OCI-LY3 (cell line): Measurements from ENCODE around the gene APOD.
"Not testable (repeated sequence)": the region's sequence is repeated elsewhere in the genome, so short reads cannot be mapped to it uniquely, and the experiment has no call there.

Experiments used
- H2AFZ ChIP-seq: fragments of 200-600, 300-600 bp; shearing (Covaris generic); 2 replicates; pipeline ENCODE4 v1.6.0; 2014; ENCODE audit warnings: antibody characterized with exemption, low read depth, low read length
- H3K27ac ChIP-seq: fragments of 200-600, 300-600 bp; sonication (generic); 2 replicates; pipeline ENCODE4 v1.5.1; 2014; ENCODE audit warnings: mild to moderate bottlenecking, low read length, moderate library complexity, mixed read lengths
- H3K27me3 ChIP-seq: fragments of 200-600, 300-600 bp; sonication (generic); 2 replicates; pipeline ENCODE4 v1.6.1; 2014; ENCODE audit warnings: low read depth, low read length, mixed read lengths
- H3K36me3 ChIP-seq: fragments of 200-600, 300-600 bp; sonication (generic); replicated peaks from 2 replicates; pipeline ENCODE3; 2014; ENCODE audit warnings: low read depth, low read length, mixed read lengths
- H3K4me1 ChIP-seq: fragments of 300-600, 200-600 bp; sonication (generic); 2 replicates; pipeline ENCODE4 v1.6.1; 2014; ENCODE audit warnings: low read length, mixed read lengths
- H3K4me2 ChIP-seq: fragments of 200-600, 300-600 bp; sonication (generic); 2 replicates; pipeline ENCODE4 v1.6.1; 2014; ENCODE audit warnings: low read length, mixed read lengths
- H3K4me3 ChIP-seq: fragments of 300-600, 200-600 bp; sonication (generic); 2 replicates; pipeline ENCODE4 v1.5.1; 2014; ENCODE audit warnings: antibody characterized with exemption, mild to moderate bottlenecking, low read length, moderate library complexity
- H3K79me2 ChIP-seq: fragments of 300-600, 200-600 bp; shearing (Covaris generic); 2 replicates; pipeline ENCODE4 v1.6.1; 2014; ENCODE audit warnings: mild to moderate bottlenecking, low read length, mixed read lengths
- H3K9ac ChIP-seq: fragments of 300-600, 200-600 bp; shearing (Covaris generic); 2 replicates; pipeline ENCODE4 v1.6.0; 2014; ENCODE audit warnings: mild to moderate bottlenecking, low read length, moderate library complexity
- H3K9me3 ChIP-seq: fragments of 200-600, 300-600 bp; shearing (Covaris generic); 2 replicates; pipeline ENCODE4 v1.6.1; 2014; ENCODE audit warnings: low read length, mixed read lengths; ENCODE audit not compliant: insufficient read depth
- H4K20me1 ChIP-seq: fragments of 200-600, 300-600 bp; sonication (generic); 2 replicates; pipeline ENCODE4 v1.6.1; 2016; ENCODE audit warnings: low read length, mixed read lengths; ENCODE audit not compliant: insufficient read depth
- EZH2phosphoT487 ChIP-seq: fragments of 200-600 bp; shearing (Covaris generic); IDR thresholded peaks from 2 replicates; pipeline ENCODE4 v1.6.1; 2018; ENCODE audit warnings: antibody characterized with exemption, mixed run types, low read depth

Gene APOD

DNA sequence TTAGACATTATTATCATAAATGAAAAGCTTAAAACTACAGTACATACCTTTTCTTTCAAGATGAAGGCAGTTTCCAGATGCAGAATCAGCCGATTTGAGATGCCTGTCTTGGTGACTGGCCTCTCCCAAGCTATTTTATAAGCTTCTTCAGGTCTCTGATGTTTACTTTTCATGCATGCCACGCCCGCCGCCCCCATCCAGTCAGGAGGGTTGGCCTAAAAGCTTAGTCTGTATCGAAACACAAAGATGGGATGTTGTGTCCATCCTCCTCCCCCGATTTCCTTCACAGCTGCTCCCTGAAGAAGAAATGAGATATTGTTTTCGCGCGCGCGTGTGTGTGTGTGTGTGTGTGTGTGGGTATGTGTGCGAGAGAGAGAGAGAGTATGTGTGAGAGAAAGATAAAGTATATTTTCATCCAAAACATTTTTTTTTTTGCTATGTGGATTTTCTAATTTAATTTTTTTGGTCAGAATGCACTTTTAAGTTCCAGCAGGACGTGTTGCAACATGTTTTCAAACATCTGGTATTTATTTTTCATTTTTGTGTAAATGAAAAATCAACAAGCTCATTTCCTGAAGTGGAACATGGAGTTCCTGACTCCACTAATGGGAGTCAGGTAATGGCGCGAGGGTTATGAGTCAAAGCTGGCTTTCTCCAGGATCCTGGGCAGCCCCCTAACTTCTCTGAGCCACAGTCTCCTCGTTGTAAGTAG, at the start of gene APOD:
Gene APOD (minus strand): TSS at position 110 of the 712 bp plus-strand sequence. CDS start 4,479 bp downstream, outside the sequence.
- Histone ChIP-seq H3K4me2 (no peak within 1 kb of the TSS), H3K4me3 (no peak within 1 kb of the TSS), H3K27me3 (peaks cover 20% of the 10 kb centered on the region), H3K9me3 (no peaks in the 10 kb centered on the region; the same call in 1 of the 2 replicates), H3K9ac (no peak within 1 kb of the TSS), H3K4me1 (0 out of 2 replicates have a peak, but pooled peaks cover 3% of the 10 kb centered on the region), H3K27ac (no peak within 1 kb of the TSS), H3K36me3 (no peaks in the 10 kb centered on the region), H2AFZ (no peak within 1 kb of the TSS), H3K79me2 (no peaks in the 10 kb centered on the region), H4K20me1 (no peaks in the 10 kb centered on the region)
- TF ChIP-seq EZH2phosphoT487 = no peak

DNA sequence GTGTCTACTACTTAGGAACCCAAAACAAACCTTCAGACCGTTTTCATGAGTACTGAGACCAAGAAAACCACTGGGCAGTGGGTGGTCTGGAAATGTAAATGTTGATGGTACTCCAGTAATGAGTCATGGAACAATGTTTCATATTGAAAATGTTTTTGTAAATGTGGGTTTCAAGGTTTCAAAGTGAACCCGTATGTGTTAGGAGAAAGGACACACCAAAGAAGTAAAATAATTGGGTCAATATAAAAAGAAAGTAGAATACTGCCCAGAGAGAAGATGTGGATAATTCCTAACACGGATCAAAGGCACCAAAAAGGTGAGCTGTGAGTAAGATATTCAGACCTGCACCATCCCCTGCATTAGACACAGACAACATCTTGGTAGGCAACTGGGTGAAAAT, 49.6 kb upstream of the APOD start:
- H3K9ac ChIP-seq, H3K79me2 ChIP-seq, H3K36me3 ChIP-seq, H3K4me3 ChIP-seq, H3K4me1 ChIP-seq, H3K27me3 ChIP-seq, H3K9me3 ChIP-seq, H3K27ac ChIP-seq, H2AFZ ChIP-seq, H4K20me1 ChIP-seq: not testable (repeated sequence)
- H3K4me2 ChIP-seq = peak overlapping the region; percentile 36; the same call in 1 of the 2 replicates

DNA sequence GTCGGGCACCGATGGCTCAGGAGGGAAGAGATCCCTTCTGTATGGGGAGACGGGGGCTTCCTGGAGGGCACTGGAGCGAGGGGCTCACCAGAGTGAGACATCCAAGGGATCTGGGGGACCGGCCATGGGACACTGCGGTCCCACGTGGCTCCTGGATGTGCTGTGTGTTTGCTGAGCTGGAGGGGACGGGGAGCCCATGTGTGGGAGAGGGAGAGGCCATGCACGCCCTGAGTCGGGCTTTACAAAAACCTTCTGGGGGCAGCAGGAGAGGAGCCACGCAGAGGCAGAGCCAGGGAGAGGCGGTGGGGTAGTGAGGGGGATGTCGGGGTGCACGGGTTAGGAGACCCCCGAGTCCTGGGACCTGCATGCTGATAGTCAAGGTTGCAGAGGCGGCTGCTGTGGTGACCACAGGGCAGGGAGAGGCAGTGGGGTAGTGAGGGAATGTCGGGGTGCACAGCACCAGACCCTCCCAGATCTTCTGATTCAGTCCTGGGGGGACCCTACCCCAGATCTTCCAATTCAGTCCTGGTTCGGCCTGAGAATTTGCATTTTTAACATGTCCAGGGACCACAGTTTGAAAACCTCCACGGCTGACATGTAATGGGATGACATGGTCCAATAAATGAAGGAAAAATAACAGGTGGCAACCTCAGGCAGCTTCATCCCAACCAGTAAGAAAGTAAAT, 48.9 kb upstream of the APOD start:
- not testable (repeated sequence) for H3K36me3 ChIP-seq

DNA sequence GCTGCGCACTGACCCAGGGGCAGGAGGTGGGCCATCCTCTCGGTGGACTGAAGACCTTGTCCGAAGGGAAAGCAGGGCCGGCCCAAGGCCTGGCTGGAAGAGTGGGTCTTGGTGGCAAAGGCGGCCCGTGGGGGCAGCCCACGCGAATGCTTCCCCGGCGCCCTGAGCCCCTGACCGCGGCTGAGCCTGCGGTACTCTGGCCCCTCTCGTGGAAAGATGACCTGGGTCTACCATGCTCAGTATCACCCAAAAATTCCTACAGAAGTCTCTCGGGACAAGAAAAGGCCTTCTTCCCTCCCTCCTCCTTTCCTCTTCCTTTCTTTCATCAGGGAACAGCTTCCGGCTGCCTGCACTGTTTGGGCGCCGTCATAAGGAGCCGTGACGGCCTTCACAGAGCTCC, 48.3 kb upstream of the APOD start:
- not testable (repeated sequence) for H3K36me3 ChIP-seq, H3K4me2 ChIP-seq, H3K27ac ChIP-seq, H3K4me1 ChIP-seq, H4K20me1 ChIP-seq, H3K4me3 ChIP-seq, H3K9ac ChIP-seq, H3K79me2 ChIP-seq, H3K9me3 ChIP-seq, H2AFZ ChIP-seq, H3K27me3 ChIP-seq

More for the DNA sequence above, 48.9 kb upstream of the APOD start:
- not testable (repeated sequence) for H3K9me3 ChIP-seq, H3K4me1 ChIP-seq, H3K79me2 ChIP-seq, H3K9ac ChIP-seq, H3K4me2 ChIP-seq, H3K27me3 ChIP-seq, H3K27ac ChIP-seq, H2AFZ ChIP-seq, H4K20me1 ChIP-seq, H3K4me3 ChIP-seq

DNA sequence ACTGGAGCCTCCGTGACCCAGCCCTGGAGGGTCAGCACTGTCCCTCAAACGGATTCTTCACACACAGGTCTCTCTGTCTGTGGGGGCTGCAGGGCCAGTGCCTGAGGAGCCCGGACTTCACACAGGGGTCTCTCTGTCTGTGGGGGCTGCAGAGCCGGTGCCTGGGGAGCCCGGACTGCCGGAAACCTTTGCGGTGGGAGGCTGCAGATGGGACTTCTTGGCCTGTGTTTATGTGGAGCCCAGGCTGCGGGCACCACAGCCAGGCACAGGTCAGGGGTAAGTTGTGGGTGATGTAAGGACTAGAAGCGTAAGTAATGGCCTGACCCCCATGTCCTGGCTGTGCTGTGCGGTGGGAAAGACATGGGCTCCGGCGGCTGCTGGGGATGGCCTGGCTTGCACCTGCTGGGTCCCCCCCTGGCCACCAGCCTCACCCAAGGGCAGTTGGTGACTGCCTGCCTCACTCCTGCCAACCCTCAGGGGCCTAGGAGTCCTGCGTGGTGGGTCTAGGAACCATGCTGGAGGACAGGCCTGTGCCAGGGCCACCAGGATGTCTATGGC, 47.3 kb upstream of the APOD start:
- not testable (repeated sequence) for H3K27ac ChIP-seq, H4K20me1 ChIP-seq, H3K4me3 ChIP-seq, H3K4me2 ChIP-seq, H2AFZ ChIP-seq, H3K9me3 ChIP-seq, H3K4me1 ChIP-seq, H3K9ac ChIP-seq, H3K36me3 ChIP-seq, H3K27me3 ChIP-seq, H3K79me2 ChIP-seq

DNA sequence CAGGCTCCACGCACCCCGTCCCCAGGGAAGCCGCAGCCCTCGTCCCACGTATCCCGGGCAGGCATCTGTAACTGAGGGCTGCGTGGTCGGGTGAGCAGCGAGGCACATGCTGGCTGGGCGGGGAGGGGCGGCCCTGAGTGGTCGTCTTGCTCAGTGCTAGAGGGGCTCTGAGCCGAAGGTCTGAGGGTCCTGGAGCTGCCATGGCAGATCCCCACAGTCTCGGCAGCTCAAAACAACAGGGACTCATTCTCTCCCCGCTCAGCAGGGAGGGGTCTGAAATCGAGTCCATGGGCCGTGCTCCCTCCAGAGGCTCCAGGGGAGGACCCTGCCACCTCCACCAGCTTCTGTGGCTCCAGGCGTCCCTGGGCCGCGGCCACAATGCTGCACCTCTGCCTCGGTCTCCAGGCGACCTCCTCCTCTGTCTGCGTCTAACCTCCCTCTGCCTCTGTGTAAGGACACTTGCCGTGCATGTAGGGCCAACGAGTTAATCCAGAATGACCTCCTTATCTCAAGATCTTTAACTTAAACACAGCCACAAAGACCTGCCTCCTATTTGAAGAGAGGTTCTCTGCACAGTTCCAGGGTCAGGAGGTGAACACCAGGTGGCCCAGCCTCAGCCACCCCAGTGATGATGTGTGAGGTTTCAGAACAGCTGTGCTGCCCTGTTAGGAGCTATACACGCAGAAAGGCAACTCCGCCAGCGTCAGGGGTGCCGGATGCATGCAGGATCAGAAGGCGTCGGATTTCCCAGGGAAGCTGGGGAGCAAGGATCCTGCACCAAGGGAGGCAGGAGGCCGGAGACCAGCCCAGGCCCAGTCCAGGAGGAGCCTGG, 46.6 kb upstream of the APOD start:
- H3K9me3 ChIP-seq, H2AFZ ChIP-seq, H3K27me3 ChIP-seq, H3K9ac ChIP-seq, H3K27ac ChIP-seq, H3K79me2 ChIP-seq, H3K36me3 ChIP-seq, H3K4me2 ChIP-seq, H3K4me1 ChIP-seq, H4K20me1 ChIP-seq, H3K4me3 ChIP-seq: not testable (repeated sequence)

DNA sequence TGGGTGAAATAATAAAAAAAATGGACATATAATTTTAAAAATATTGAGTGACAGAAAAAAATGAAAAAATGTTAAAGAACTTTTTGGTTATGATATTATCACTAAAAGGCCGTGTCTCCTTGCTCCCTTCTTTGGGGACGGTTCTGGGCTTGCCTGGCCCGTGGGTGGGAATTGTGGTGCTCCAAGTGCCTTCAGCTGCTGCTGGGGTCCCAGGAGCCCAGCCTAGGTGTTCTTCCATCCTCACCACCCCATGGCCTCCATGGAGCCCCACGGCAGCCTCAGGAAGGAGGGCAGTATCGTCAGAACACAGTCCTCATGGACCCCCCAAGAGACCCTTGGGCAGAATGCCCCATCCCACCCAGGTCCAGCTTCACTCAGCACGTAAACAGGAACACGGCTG, 45.9 kb upstream of the APOD start:
- H3K27ac ChIP-seq, H3K9ac ChIP-seq, H3K27me3 ChIP-seq, H3K9me3 ChIP-seq, H2AFZ ChIP-seq, H4K20me1 ChIP-seq, H3K79me2 ChIP-seq, H3K4me1 ChIP-seq, H3K36me3 ChIP-seq, H3K4me2 ChIP-seq, H3K4me3 ChIP-seq: not testable (repeated sequence)

DNA sequence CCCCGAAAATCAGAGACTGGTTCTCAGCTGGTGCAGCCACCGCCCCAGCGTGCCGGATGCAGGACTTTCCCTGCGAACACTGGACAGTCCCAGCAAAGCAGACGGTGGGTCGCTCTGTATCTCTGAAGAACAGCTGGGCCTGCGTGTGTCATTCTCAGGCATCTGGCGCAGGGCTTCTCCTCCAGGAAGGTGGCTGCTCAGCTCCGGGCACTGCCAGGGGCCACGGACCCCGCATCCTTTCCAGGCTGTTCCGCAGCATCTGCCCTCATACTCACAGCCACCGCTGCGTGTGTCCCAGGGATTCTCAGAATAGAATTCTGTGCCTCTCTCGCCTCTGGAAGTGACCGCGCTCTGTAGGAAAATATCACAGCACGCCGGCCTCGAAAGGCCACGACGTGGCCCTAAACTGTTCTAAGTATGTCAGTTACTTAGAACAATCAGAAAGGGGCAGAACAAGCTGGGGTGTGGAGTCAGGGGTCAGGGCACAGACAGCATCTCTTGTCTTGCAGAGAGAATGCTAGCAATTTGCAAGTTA, 44.7 kb upstream of the APOD start:
- not testable (repeated sequence) for H3K79me2 ChIP-seq, H3K27me3 ChIP-seq, H2AFZ ChIP-seq, H3K27ac ChIP-seq, H3K4me2 ChIP-seq, H3K9ac ChIP-seq, H3K4me3 ChIP-seq, H3K36me3 ChIP-seq, H3K9me3 ChIP-seq, H4K20me1 ChIP-seq, H3K4me1 ChIP-seq
